GM18909 (cell line): ENCODE results near the gene KLC1.

ENCODE experiments used
- ATAC-seq: cut with Tn5 transposase; IDR thresholded peaks from one replicate; pipeline ENCODE4 v1.9.1; 2021; ENCODE audit warnings: mild to moderate bottlenecking; ENCODE audit not compliant: unreplicated experiment, poor library complexity

Gene KLC1

DNA sequence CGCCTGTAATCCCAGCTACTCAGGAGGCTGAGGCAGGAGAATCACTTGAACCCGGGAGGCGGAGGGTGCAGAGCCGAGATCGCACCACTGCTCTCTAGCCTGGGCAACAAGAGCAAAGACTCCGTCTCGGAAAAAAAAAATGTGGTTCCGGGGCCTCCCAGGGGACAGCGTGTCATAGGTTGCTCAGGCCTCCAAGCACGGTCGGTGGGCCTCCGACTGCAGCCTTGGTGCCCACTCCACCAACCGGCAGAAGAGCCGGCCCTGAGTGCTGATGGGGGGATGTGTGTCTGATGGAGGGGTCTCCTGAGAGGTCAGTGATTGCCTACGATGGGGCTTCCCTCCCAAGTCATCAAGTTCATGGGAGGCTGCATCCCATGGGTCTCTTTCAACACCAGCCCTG, 102.5 kb downstream of the KLC1 start:
- ATAC-seq = no peak

DNA sequence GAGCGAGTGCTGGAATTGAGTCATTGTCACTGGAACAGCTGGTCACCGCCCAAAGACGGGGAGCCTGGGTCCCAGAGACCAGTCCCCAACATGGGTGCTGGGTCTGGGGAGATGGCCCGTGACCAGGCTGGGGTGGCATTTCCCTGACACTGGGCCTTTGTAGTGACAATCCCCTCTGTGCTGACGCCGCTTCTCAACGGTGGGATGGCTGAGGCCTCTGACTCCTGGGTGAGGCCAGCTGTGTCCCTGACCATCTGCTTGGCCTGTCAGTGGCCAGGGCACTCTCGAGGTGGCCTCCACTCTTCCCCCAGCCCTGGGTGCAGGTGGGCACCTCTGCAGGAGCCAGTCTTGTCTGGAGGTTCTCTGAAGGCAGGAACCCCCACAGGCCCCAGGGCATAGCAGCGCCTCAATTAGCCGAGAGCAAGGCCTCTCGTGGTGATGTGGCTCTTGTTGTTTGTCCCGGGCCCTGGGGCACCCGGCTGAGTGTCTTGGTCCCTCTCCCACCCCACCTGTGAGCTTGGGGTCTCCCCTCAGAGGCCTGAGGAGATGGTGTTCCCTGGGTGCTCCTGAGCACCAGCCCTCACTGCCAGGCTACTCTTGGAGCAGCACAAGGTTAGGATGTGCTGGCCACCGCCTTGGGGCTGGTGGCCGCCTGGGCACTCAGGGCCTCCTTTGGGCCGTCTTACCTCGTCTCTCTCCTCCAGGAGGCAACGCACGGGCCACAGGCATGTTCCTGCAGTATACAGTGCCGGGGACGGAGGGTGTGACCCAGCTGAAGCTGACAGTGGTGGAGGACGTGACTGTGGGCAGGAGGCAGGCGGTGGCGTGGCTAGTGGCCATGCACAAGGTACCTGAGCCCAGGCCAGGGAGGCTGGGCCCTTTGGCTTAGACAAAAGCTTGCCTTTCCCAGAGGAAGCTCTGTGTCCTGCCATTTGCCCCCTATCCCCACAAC, 103.2 kb downstream of the KLC1 start:
- ATAC-seq = no peak

DNA sequence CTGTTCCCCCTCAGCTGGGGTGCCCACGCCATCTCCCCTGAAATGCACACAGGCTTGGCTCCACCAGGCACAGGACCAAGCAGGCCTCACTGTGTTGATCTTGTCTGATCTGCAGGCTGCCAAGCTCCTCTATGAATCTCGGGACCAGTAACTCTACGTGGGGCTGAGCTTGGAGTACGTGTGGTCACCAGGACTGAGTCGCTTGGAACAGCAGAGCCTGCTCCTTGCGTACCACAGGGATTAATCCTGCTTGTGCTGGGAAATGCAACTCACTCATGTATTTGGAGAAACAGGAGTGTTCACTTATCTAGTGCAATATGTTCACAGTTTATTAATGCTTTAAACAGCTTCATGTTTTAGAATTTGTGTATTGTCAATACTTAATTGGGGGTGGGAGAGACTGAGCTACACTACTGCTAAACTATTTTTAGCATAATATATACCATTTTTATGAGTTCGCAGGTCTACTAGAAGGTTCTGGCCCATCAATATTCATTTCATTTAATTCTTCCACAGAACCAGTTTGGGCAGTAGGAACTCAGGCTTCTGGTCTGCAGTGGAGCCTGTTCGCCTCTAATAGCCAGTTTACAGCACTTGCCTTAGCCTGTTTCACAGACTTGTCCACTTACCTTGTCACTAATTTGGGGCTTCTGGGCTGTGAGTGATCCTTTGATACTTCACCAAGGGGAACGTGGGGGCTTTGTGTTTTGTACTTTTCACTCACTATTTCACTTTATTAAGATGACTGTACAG, 104.0 kb downstream of the KLC1 start:
- ATAC-seq = no peak

DNA sequence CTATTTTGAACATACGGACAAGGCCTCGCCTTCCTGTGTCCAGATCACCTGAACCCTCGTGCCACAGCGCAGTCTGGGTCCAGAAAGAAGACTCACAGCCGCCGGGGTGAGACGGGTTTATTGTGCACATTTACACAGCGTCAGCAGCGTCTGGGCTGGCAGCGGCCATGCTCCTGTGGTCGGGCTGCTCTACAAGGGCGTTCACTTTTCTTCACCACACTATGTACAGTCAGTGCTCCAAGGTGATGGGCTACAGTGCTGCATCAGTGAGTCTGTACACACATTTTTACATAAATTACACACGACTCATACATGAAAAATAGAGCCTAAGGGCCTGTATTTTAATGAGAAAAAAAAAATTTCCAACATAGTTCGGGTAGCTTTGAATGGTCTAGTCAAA, 104.6 kb downstream of the KLC1 start:
- ATAC-seq = no peak

DNA sequence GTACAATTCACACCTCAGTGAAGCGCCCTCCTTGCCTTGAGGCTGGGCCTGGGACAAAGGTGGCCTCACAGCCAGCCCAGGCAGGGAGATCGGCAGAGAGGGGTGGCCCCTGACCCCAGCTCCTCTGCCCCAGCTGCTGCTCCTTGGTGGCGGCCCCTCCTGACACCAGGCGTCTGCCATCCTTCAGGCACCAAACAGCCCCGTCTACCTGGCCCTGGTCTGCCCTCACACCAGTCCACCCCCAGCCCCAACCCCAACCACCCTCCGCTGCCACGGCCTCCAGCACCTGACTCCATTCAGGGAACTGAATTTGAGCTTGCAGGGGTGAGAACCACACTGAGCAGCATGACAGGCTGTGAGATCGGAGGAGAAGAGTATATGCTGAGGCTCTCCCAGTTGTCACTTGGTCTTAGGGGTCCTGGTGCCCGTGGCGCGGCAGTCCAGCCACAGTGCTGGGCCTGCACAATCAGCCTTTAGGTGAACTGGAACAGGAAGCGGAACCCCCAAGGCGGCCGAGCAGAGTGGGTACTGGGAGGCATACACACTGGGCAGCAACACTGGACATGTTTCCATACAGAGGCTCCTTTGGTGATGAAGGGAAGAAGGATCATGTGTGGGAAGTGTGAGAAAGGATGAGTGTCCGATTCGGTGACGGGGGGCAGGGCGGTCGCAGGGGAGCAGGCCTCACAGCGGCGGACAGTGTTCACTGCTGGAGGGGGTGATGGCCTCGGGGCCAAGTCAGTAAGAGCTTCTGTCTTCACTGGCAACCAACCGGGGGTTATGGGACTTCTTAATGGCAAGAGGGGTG, 105.3 kb downstream of the KLC1 start:
- ATAC-seq = no peak

DNA sequence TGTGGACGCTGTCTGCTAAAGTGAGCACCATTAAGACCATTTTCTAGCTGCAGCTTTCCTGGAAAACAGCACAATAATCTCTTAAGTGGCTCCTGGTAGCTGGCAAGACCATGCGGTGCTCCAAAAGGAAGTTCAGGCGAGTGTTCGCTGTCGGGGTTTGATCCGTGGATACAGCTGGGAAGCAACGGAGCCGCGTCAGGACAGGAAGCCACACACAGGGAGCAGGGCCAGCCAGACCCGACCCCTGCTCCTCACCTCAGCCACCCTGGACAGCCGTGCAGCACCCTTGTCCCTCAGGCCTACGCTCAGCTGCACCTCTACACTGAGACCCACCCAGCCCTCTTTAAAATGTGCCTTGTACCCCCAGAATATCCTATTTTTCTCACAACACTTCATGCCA, 106.0 kb downstream of the KLC1 start:
- no peak for ATAC-seq

DNA sequence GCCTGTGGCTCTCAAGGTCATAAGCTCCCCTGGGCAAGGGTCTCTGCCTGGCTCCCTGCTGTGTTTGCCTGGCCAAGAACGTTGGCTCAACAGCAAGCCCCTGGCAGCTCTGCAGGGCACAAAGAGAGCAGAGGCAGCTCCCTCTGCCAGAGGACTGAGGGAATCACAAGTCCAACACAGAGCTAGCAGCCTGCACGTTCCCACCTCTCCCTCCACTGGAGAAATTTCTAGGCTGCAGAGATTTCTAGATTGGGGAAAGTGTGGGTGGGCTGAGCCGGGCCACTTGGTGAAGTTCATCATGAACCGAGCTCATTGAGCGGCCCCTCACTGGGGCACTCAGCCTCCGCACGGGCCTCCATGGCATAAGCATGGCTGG, 106.4 kb downstream of the KLC1 start:
- no peak for ATAC-seq

DNA sequence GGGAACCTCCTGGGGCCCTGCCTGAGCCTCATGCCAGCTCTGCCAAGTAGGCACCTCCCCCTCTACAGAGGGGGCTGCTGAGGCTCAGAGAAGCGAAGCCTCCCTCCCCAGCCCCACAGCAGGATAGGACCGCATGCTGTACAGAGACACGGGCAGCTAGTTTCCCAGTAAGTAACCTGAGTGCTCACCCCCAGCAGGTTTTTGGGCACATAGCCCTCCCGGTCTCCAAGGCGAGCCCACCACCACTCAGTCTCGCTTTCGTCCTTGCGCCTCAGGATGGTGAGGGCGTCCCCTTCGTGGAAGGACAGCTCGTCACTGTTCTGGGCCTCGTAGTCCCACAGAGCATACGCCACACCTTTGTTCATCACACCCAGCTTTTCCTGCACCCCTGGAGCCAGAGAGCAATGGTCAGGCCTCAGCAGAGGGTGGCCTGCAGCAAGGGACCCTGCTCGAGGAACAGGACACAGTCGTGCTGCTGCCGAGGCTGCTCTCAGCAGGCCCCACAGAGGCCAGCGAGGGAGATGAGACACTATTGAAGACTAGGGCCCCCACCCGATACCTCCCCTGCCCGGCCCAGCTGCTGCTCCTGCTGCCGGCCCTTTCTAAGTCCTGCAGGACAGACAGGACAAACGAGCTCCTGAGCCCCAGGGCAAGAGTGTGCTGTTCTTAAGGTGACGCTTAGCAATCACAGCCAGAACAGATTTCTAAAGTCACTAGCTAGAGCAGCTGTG, 107.0 kb downstream of the KLC1 start:
- no peak for ATAC-seq

DNA sequence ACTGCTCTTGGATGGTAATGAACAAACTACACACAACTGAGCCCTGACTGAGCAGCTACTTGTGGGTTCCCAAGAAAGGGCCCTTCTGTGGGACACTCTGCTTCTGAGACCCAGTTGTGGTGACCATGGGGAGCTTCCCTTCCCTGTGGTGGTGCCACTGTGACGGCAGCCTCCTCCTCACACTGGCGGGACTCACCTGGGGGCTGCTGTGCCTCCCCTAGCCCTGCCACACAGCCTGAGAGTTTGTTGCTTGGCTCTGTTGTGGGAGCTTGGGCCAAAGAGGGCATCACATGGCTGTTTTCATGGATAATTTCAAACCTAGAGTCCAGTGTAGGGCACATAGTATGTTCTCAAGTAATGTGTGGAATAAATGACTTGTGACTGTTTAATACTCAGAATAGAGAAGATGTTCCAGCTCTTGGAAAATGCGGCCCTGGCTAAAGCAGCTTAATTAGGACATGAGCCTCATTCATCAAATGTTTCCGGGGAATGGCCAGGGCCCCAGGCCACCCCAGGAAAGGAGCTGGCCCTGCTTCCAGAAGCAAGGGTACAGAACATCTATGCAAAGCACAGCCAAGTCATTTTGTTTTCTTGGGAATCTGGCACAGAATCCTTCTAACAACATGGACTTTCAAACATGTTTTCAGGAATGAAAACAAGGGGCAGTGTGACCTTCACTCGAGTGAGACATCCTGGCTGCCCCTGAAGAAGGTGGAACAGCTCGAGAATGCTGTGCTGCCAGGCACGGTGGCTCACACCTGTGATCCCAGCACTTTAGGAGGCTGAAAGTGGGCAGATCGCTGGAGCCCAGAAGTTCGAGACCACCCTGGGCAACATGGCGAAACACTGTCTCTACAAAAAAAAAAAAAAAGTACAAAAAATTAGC, 107.8 kb downstream of the KLC1 start:
- ATAC-seq = no peak

DNA sequence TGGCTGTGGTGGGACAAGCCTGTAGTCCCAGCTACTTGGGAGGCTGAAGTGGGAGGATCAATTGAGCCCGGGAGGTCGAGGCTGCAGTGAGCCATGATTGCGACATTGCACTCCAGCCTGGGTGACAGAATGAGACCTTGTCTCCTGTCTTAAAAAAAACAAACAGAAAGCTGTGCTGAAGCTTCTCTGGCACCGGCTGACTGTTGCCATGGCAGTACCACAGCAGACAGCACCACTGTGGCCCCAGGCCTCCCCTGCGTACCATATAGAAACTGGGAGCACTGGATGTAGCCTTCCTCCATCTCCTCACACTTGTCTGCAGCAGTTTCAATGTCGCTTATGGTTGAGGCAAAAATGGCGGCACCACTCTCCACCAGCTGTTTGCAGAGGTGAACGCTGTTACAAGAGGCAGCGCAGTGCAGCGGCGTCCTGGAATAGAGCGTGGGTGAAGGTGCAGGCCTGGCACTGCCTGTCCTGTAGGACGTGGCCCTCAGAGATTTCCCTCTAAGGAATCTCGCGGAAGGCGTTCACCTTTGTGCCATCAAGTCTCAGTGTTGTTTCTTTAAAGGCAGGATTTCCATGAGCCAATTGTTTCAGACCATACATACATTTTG, 108.5 kb downstream of the KLC1 start:
- no peak for ATAC-seq

DNA sequence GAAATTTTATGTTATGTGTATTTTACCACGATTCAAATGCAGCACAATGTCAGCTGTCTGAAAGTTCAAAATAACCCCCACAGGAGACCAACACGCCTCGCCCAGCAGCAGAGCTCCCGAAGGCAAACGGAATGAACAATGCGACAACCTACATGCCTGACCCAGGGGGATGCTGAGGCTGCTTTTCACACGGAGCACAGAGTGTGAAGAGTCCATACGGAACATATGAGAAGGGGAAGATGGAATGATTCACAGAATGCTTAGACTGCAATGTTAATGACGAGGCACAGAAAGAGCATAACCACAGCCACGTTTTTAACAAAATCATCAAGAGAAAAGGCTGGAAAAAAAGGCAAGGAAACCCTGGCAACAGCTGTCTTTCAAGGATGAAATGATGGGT, 109.2 kb downstream of the KLC1 start:
- no peak for ATAC-seq

DNA sequence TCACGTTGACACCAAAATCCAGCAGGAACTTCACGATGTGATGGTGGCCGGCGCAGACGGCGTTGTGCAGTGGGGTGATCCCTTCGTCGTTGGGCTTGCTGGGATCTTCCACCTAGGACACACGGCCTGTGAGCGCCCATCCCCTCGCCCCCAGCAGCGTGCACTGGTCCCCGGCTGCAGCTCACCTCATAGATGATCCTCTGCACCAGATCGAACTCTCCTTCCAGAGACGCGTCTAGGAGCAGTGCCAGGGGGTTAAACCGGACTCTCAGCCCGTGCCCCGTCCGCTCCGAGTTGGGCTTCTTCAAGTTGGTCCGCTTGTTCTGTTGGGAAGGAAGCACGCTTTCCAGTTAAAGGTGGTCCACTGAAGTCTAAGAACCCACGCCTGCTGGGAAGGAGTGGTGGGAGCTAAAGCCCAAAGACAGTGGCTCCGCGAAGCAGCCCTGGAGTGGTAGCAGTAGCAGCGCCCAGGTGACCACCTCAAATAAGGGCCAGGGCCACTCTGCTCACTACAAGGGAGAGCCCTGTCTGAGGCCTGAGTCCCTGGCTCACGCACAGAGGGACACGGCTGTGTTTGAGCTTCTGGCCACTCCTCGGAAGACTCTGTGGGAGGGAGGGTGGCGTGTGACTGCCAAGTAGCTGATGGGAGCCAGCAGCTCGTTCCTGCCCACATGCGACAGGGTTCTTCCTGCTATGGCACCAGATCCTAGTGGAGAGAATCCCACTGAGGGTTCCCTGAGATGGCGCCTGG, 109.9 kb downstream of the KLC1 start:
- no peak for ATAC-seq

DNA sequence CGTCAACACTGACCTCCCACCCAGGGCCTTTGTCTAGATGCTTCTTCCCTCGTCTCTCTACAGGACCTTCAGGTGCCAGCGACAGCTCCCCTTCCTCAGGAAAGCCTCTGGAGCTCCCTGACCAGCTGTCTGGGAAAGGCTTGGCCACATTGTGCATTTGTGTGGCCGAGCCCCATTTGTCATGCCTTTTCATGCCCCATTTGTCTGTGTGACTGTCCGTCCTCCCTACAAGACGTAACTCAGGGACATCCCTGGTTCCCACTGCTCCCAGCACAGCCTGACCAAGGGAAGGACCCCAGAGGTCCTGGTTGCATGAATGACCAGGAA, 110.4 kb downstream of the KLC1 start:
- no peak for ATAC-seq

DNA sequence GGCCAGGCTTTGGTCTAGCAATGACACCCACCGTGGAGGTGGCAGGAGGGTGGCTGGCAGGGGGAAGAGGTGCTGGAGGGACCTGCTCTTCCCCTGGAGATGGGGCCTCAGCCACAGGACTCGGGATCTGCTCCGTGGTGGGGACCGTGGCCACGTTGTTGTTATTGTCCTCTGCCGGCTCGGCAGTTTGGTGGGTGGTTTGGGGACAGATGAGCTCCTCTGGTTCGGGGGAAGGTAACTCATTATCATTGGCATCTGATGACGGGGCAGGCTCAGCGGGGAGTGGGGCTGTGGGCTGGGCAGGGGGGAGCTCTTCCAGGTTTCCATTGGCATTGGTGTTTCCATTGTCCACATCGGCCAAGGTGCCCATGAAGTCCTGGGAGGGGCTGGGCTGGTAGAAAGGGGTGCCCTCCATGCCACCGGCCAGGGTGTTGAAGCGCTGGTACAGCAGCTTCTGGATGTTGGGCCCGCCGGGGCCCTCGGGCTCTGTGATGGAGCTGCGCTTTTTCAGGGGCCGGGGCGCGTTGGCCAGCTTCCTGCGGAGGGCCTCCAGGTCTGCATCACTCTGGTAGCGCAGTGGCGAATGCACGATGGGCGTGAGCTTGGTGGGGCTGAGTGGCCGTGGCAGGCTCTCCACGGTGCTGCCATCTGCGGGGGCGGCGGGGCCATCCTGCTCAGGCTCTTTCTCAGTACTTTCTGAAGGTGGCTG, 110.9 kb downstream of the KLC1 start:
- no peak for ATAC-seq

DNA sequence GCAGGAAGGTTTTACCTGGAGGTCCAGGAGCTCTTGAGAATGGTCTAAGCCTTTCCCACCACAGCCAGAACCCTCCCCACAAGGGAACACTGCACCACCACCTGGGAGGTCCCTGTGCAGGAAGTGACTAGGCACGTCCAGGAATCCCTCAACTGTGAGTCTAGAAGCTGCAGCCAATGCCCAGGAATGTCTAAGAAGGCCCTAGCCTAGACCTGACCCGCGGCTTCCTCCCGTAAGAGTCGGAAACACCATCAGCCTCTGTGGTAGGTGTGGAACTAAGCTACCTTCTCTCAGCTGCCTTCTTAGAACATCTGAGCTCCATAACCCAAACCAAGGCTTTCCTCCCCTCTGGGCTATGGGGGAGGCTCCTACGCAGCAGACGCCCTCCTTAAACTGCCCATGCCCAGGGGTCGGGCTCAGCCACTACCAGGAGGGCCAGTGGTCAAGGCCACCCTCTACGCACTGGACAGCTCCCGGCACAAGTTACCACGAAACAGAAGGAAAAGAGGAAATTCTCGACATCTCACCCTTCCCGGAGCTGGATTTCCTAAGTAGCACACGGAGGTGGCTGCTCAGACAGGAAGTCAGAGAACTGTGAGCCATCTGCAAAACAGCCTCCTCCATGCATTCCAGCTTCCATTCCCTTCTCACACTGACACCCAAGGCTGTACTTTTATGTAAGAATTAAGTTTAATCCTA, 112.1 kb downstream of the KLC1 start:
- no peak for ATAC-seq

DNA sequence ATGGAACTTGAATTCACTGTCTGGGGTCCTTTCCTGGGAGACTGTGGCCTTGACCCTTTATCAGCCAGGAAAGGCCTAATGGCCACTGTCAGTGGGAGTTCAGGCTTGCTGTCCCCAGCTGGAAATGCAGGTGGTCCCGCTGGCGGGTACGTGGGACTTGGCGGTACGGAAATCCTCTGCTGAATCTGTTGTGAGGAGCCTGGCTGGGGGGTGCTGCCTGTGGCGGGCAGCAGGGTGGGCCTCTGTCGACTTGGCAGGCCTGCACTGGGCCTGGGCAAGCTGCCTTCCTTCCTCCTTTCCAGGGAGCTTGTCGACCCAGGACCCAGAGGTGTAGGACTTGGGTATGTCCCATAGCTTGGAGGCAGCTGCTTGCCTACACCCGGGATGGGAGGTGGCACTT, 112.9 kb downstream of the KLC1 start:
- no peak for ATAC-seq
